GM20000 (cell line): ENCODE results near the gene BLVRB.
A peak's percentile ranks its signal among the peaks of the same experiment; 100 is the strongest.

Experiments used
- DNase-seq: peaks from one replicate; pipeline ENCODE4 v3.0.0; 2012; ENCODE audit warnings: low spot score
- CTCF ChIP-seq: IDR thresholded peaks from 2 replicates; pipeline ENCODE4 v1.5.1; 2012; ENCODE audit warnings: mild to moderate bottlenecking, control low read depth; ENCODE audit errors: extremely low read depth, missing control alignments

The BLVRB gene

GRCh38 chr19:40424637-40425449 is 40.7 kb downstream of the BLVRB start:
- DNase-seq = no peak
- TF ChIP-seq CTCF = no peak

GRCh38 chr19:40423938-40424337 is 41.6 kb downstream of the BLVRB start:
- no peak for TF ChIP-seq CTCF
- DNase-seq = no peak

GRCh38 chr19:40422748-40423566 is 42.6 kb downstream of the BLVRB start:
- DNase-seq = no peak
- TF ChIP-seq CTCF = no peak

- no peak for TF ChIP-seq CTCF
- no peak for DNase-seq
Observed at GRCh38 chr19:40421993-40422747, 43.4 kb downstream of the BLVRB start.

- TF ChIP-seq CTCF = peak; percentile 73
Observed at GRCh38 chr19:40420766-40421765, 44.5 kb downstream of the BLVRB start.

GRCh38 chr19:40420451-40420765 is 45.1 kb downstream of the BLVRB start:
- TF ChIP-seq CTCF = no peak
- DNase-seq = no peak

More at GRCh38 chr19:40420766-40421765, 44.5 kb downstream of the BLVRB start:
- DNase-seq = peak; percentile 80
